Smooth muscle cell (in vitro differentiated cells): ENCODE results near the gene FBL. TPM values are rescaled to one million over a fixed set of nuclear protein-coding genes. Genes with fewer than 3 reads are reported as not detected.

Source experiments
- DNase-seq: peaks from one replicate; lab custom pipeline; 2025; ENCODE audit not compliant: unreplicated experiment; lab: John Stamatoyannopoulos, UW
- H2AFZ ChIP-seq: fragments of 200-600 bp; sonication (generic); 2 replicates; pipeline ENCODE4 v1.6.0; 2016; ENCODE audit warnings: antibody characterized with exemption, low read depth, mild to moderate bottlenecking
- H3F3A ChIP-seq: fragments of 200-600 bp; sonication (generic); 2 replicates; pipeline ENCODE4 v1.6.0; 2017; ENCODE audit warnings: antibody characterized with exemption, low read depth
- H3K27ac ChIP-seq: fragments of 200-600 bp; sonication (generic); 2 replicates; pipeline ENCODE4 v1.5.1; 2016; ENCODE audit warnings: low read depth, mild to moderate bottlenecking
- H3K27me3 ChIP-seq: fragments of 200-600 bp; sonication (generic); 2 replicates; pipeline ENCODE4 v1.6.1; 2016; ENCODE audit warnings: low read depth, mild to moderate bottlenecking
- H3K36me3 ChIP-seq: fragments of 200-600 bp; sonication (generic); 2 replicates; pipeline ENCODE4 v1.5.1; 2016; ENCODE audit warnings: low read depth
- H3K4me1 ChIP-seq: fragments of 200-600 bp; sonication (generic); 2 replicates; pipeline ENCODE4 v1.5.1; 2016; ENCODE audit warnings: low read depth
- H3K4me2 ChIP-seq: fragments of 200-600 bp; sonication (generic); 2 replicates; pipeline ENCODE4 v1.6.0; 2016; ENCODE audit warnings: mild to moderate bottlenecking
- H3K4me3 ChIP-seq: fragments of 200-600 bp; sonication (generic); 2 replicates; pipeline ENCODE4 v1.5.1; 2016; ENCODE audit warnings: mild to moderate bottlenecking
- H3K79me2 ChIP-seq: fragments of 200-600 bp; sonication (generic); 2 replicates; pipeline ENCODE4 v1.6.0; 2016; ENCODE audit warnings: low read depth, mild to moderate bottlenecking
- H3K9ac ChIP-seq: fragments of 200-600 bp; sonication (generic); 2 replicates; pipeline ENCODE4 v1.6.0; 2016; ENCODE audit warnings: low read depth
- H3K9me3 ChIP-seq: fragments of 200-600 bp; sonication (generic); replicated peaks from 2 replicates; pipeline ENCODE4 v1.5.1; 2016; ENCODE audit warnings: low read depth
- H4K20me1 ChIP-seq: fragments of 200-600 bp; sonication (generic); 2 replicates; pipeline ENCODE4 v1.6.0; 2016; ENCODE audit warnings: low read depth
- CTCF ChIP-seq: fragments of 200-600 bp; sonication (generic); IDR thresholded peaks from 2 replicates; pipeline ENCODE4 v1.5.1; 2017; ENCODE audit warnings: borderline replicate concordance, mild to moderate bottlenecking, antibody characterized with exemption; ENCODE audit not compliant: insufficient read depth, poor library complexity, severe bottlenecking
- WGBS: methylation state at CpG from one replicate; pipeline ENCODE4 v1.1.7; 2016; ENCODE audit warnings: low lambda C conversion rate; 5-methylcytosine and 5-hydroxymethylcytosine counted together
- polyA plus RNA-seq: library from polyadenylated mRNA; unstranded; fragments of >200 nt; fragmentation: Nextera tagmentation; extraction: Ambion mirVana; gene quantifications from 2 replicates; pipeline ENCODE4 v1.2.1, GENCODE V29; 2016
- total RNA-seq: library from RNA; depleted of rRNA; stranded (reverse); fragments of >200 nt; gene quantifications from 2 replicates; pipeline ENCODE4 v1.2.3, GENCODE V29; 2014

FBL gene
- total and polyA plus RNA-seq, 2 experiments from 2014 or later: 116 to 124 TPM

DNA sequence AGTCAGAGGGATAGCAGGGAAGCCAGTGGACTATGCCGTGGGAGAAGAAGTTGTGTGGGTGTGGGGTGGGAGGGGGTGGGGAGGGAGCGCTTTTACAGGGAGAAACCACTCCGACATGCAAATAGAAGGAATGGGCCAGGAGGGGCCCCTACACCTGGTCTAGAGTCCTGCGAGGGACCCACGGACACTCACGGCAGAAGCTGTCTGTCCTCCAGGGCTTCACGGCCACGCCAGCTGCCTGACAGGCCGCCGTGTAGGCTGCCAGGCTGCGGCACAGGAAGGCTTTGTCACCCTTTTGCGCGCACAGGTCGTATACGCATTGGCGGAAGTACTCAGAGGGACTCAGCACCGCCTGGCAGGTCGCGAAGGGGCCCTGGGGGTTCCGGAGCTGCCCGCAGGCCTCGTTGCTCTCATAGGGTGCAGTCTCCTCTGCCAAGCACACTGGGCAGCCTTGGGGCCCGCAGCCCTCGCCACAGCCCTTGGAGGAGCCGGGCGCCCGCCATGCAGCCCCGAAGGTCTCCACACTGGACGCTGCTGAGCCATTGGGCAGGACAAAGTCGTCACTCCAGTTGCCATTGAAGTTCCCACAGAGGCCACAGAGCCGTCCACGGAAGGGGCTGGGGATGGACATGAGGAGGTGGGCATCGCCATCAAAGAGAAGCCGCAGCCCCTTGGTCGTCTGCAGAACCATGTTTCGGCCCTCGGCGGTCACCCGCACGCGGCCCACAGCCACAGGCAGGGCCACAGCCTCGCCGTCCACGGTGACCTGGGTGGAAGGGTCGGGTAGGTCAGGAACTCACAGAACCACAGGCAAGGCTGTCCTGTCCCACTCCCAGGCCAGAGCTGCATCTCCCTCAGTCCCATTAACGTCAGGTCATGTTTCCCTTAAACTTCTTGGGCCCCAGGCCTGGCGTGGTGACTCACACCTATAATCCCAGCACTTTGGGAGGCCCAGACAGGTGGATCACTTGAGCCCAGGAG, 26.0 kb upstream of the FBL start:
- Histone ChIP-seq H3K79me2 (no peaks in the 10 kb centered on the region), H3K9ac (no peak overlapping the region), H3K4me3 (no peak overlapping the region), H3F3A (no peaks in the 10 kb centered on the region), H2AFZ (no peak overlapping the region), H3K4me1 (no peaks in the 10 kb centered on the region), H3K27me3 (no peaks in the 10 kb centered on the region), H3K36me3 (no peaks in the 10 kb centered on the region), H3K4me2 (no peak overlapping the region), H4K20me1 (no peaks in the 10 kb centered on the region), H3K9me3 (no peaks in the 10 kb centered on the region), H3K27ac (no peak overlapping the region)
- 89% methylated on average over 45 of the region's 47 CpGs for WGBS
- no peak for DNase-seq
- no peak for TF ChIP-seq CTCF

- DNase-seq: no peak
- H3K4me3 ChIP-seq: no peak overlapping the region
- no peaks in the 10 kb centered on the region for H3F3A ChIP-seq
- no peak overlapping the region for H3K9ac ChIP-seq
- no peak overlapping the region for H2AFZ ChIP-seq
- no peak overlapping the region for H3K4me2 ChIP-seq
- H3K79me2 ChIP-seq: no peaks in the 10 kb centered on the region
- no peak for TF ChIP-seq CTCF
- no peaks in the 10 kb centered on the region for H3K9me3 ChIP-seq
- H3K36me3 ChIP-seq: no peaks in the 10 kb centered on the region
- H4K20me1 ChIP-seq: no peaks in the 10 kb centered on the region
- H3K27ac ChIP-seq: no peak overlapping the region
- no peaks in the 10 kb centered on the region for H3K27me3 ChIP-seq
- H3K4me1 ChIP-seq: no peaks in the 10 kb centered on the region
- WGBS: 93% methylated on average over 6 of the region's 6 CpGs
Observed at GRCh38 chr19:39871362-39871761, 25.2 kb upstream of the FBL start.

DNA sequence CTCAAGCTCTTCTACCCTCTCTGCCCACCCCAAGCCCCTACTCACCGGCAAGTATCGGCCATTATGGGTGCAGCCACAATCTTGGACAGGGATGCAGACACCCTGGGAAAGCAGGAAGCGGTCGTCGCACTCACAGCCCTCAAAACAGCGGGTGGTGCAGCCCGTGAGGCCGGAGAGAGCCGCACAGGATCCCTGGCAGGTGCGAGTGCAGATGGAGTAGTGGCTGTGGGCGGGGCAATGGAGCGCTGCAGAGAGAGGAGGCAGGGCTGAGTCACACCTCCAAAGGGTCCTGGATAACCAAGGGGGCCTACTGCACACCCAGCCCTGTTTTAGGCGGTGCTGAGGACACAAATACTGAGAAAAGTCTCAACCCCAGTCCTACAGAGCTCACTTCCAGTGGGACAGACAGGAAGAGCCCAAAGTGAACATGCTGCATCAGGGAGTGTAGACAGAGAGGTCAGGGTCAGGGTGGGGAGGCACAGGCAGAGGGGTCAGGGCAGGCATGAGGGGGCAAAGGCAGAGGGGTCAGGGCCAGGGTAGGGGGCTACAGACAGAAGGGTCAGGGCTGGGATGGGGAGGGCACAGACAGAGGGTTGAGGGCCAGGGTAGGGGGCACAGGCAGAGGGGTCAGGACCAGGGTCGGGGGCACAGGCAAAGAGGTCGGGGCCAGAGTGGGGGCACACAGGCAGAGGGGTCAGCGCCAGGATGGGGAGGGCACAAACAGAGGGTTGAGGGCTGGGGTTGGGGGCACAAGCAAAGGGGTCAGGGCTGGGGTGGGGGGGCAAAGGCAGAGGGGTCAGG, 24.2 kb upstream of the FBL start:
- H4K20me1 ChIP-seq: no peaks in the 10 kb centered on the region
- H3K4me1 ChIP-seq: no peaks in the 10 kb centered on the region
- no peak for DNase-seq
- no peaks in the 10 kb centered on the region for H3F3A ChIP-seq
- H3K4me2 ChIP-seq: no peak overlapping the region
- no peaks in the 10 kb centered on the region for H3K27me3 ChIP-seq
- H2AFZ ChIP-seq: no peak overlapping the region
- 21% methylated on average over 10 of the region's 16 CpGs for WGBS
- H3K79me2 ChIP-seq: no peaks in the 10 kb centered on the region
- no peak for TF ChIP-seq CTCF
- no peak overlapping the region for H3K9ac ChIP-seq
- no peak overlapping the region for H3K27ac ChIP-seq
- no peak overlapping the region for H3K4me3 ChIP-seq
- H3K36me3 ChIP-seq: no peaks in the 10 kb centered on the region
- no peaks in the 10 kb centered on the region for H3K9me3 ChIP-seq
